Osteoblast (primary cell): Measurements from ENCODE around the gene CABLES1. TPM values are rescaled to one million over a fixed set of nuclear protein-coding genes. Genes with fewer than 3 reads are reported as not detected.
"Not testable (repeated sequence)": the region's sequence is repeated elsewhere in the genome, so short reads cannot be mapped to it uniquely, and the experiment has no call there.

Experiments
- DNase-seq: peaks from one replicate; pipeline ENCODE4 v3.0.0; 2011; ENCODE audit warnings: low spot score, mixed read lengths; ENCODE audit not compliant: insufficient read length; ENCODE audit errors: missing footprints
- H2AFZ ChIP-seq: 2 replicates; pipeline ENCODE4 v1.6.0; 2011; ENCODE audit warnings: mild to moderate bottlenecking, low read length
- H3K27ac ChIP-seq: 2 replicates; pipeline ENCODE4 v1.5.1; 2011; ENCODE audit warnings: mild to moderate bottlenecking, low read depth, low read length, moderate library complexity
- H3K27me3 ChIP-seq: 2 replicates; pipeline ENCODE4 v1.6.0; 2012; ENCODE audit warnings: mild to moderate bottlenecking, control low read depth, inconsistent platforms, low read length, moderate library complexity; ENCODE audit not compliant: insufficient read depth
- H3K36me3 ChIP-seq: 2 replicates; pipeline ENCODE4 v1.5.1; 2011; ENCODE audit warnings: mild to moderate bottlenecking, low read length, control low read depth, moderate library complexity; ENCODE audit not compliant: insufficient read depth
- H3K4me1 ChIP-seq: 2 replicates; pipeline ENCODE4 v1.5.1; 2011; ENCODE audit warnings: mild to moderate bottlenecking, low read length, control low read depth, moderate library complexity; ENCODE audit not compliant: insufficient read depth
- H3K4me2 ChIP-seq: 2 replicates; pipeline ENCODE4 v1.6.0; 2011; ENCODE audit warnings: mild to moderate bottlenecking, low read length; ENCODE audit not compliant: insufficient read depth
- H3K4me3 ChIP-seq: fragments of 200-600 bp; sonication (generic); 3 replicates; pipeline ENCODE4 v1.5.1; 2012; ENCODE audit warnings: mild to moderate bottlenecking, low read length, inconsistent platforms; ENCODE audit not compliant: insufficient read depth
- H3K79me2 ChIP-seq: 2 replicates; pipeline ENCODE4 v1.6.0; 2012; ENCODE audit warnings: mild to moderate bottlenecking, low read length, control low read depth, inconsistent platforms; ENCODE audit not compliant: insufficient read depth
- H3K9me3 ChIP-seq: 2 replicates; pipeline ENCODE4 v1.5.1; 2011; ENCODE audit warnings: low read depth, low read length, control low read depth
- H4K20me1 ChIP-seq: 2 replicates; pipeline ENCODE4 v1.6.0; 2012; ENCODE audit warnings: mild to moderate bottlenecking, low read length, control low read depth; ENCODE audit not compliant: insufficient read depth
- CTCF ChIP-seq: IDR thresholded peaks from 2 replicates; pipeline ENCODE4 v1.5.1; 2011; ENCODE audit warnings: mild to moderate bottlenecking, low read depth, low read length, moderate library complexity; ENCODE audit errors: extremely low read depth
- total RNA-seq: library from RNA; depleted of rRNA; stranded (reverse); fragments of >200 nt; gene quantifications from 2 replicates; pipeline ENCODE4 v1.2.3, GENCODE V29; 2012

The CABLES1 gene
- total RNA-seq, 1 donor = 13.0 TPM

DNA sequence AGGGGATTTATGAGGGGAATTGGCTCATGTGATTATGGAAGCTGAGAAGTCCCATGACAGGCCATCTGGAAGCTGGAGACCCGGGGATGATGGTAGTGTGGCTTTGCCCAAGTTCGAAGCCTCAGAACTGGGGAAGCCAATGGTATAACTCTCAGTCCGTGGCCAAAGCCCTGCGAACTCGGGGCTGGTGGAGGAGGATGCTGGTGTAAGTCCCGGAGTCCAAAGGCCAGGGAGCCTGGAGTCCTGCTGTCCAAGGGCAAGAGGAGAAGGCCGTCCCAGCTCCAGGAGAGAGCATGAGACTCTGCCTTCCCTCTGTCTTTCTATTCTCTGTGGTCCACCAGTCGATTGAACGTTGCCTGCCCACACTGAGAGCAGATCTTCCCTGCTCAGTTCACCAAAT lies 43.2 kb upstream of the CABLES1 start:
- no peak for DNase-seq
- TF ChIP-seq CTCF = no peak
- H2AFZ ChIP-seq = no peak overlapping the region

GRCh38 chr18:23093130-23093529 lies 42.2 kb upstream of the CABLES1 start:
- H3K36me3 ChIP-seq, H3K79me2 ChIP-seq, DNase-seq, H3K27ac ChIP-seq, H4K20me1 ChIP-seq, H3K4me3 ChIP-seq, H2AFZ ChIP-seq, H3K9me3 ChIP-seq, H3K4me1 ChIP-seq, H3K27me3 ChIP-seq, H3K4me2 ChIP-seq: not testable (repeated sequence)

More for the DNA sequence above, 43.2 kb upstream of the CABLES1 start:
- Histone ChIP-seq H3K4me1 (peaks cover 7% of the 10 kb centered on the region), H3K27ac (no peak overlapping the region), H3K4me2 (no peak overlapping the region), H3K4me3 (no peak overlapping the region), H3K9me3 (no peaks in the 10 kb centered on the region), H3K79me2 (no peaks in the 10 kb centered on the region), H3K27me3 (no peaks in the 10 kb centered on the region), H3K36me3 (no peaks in the 10 kb centered on the region), H4K20me1 (no peaks in the 10 kb centered on the region)

DNA sequence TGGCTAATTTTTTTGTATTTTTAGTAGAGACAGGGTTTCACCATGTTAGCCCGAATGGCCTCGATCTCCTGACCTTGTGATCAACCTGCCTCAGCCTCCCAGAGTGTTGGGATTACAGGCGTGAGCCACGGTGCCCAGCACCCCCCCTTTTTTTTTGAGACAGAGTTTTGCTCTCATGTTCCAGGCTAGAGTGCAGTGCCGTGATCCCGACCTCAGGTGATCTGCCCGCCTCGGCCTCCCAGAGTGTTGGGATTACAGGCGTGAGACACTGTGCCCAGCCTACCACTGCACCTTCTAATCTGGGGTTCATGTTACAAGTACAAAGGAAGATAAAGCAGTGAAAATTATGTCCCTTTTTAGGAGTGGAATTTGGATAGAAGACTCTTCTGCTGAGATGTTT lies 41.5 kb upstream of the CABLES1 start:
- no peaks in the 10 kb centered on the region for H4K20me1 ChIP-seq
- no peaks in the 10 kb centered on the region for H3K27me3 ChIP-seq
- H3K9me3 ChIP-seq = no peaks in the 10 kb centered on the region
- H3K36me3 ChIP-seq = no peaks in the 10 kb centered on the region
- DNase-seq = no peak
- TF ChIP-seq CTCF = no peak
- no peak overlapping the region for H3K4me3 ChIP-seq
- no peak overlapping the region for H3K4me2 ChIP-seq
- H3K4me1 ChIP-seq = peaks cover 7% of the 10 kb centered on the region
- H2AFZ ChIP-seq = no peak overlapping the region
- no peak overlapping the region for H3K27ac ChIP-seq
- H3K79me2 ChIP-seq = no peaks in the 10 kb centered on the region

- no peak overlapping the region for H3K27ac ChIP-seq
- no peak for TF ChIP-seq CTCF
- DNase-seq = no peak
- peak overlapping the region; percentile 2 for H2AFZ ChIP-seq
- no peaks in the 10 kb centered on the region for H4K20me1 ChIP-seq
- H3K79me2 ChIP-seq = no peaks in the 10 kb centered on the region
- no peaks in the 10 kb centered on the region for H3K36me3 ChIP-seq
- H3K4me2 ChIP-seq = peak overlapping the region; percentile 8
- peaks cover 9% of the 10 kb centered on the region for H3K4me1 ChIP-seq
- no peaks in the 10 kb centered on the region for H3K27me3 ChIP-seq
- no peaks in the 10 kb centered on the region for H3K9me3 ChIP-seq
- H3K4me3 ChIP-seq = no peak overlapping the region
These were observed 40.7 kb upstream of the CABLES1 start for GRCh38 chr18:23094411-23095190.
